Measurements from ENCODE around the gene OR56A4.

DNA sequence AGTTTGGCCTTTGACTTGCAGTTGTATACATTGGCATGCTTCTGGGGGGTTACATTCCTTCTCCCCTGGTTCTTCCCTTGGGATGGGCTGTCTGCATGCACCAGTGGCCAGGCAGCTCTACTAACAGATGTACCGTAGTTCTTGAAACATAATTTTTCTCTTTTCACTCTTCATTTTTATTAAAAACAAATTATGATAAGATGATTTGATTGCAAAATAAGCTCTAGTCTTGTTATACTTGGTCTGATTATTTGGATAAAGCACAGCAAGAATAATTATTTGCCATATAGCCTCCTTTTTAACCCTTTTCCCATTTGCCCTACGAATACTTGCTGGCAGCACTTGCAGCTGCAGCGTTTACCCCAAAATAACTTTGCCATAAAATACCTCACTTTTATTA lies 51.2 kb downstream of the OR56A4 start:
- TF ChIP-seq, protein P1, sequence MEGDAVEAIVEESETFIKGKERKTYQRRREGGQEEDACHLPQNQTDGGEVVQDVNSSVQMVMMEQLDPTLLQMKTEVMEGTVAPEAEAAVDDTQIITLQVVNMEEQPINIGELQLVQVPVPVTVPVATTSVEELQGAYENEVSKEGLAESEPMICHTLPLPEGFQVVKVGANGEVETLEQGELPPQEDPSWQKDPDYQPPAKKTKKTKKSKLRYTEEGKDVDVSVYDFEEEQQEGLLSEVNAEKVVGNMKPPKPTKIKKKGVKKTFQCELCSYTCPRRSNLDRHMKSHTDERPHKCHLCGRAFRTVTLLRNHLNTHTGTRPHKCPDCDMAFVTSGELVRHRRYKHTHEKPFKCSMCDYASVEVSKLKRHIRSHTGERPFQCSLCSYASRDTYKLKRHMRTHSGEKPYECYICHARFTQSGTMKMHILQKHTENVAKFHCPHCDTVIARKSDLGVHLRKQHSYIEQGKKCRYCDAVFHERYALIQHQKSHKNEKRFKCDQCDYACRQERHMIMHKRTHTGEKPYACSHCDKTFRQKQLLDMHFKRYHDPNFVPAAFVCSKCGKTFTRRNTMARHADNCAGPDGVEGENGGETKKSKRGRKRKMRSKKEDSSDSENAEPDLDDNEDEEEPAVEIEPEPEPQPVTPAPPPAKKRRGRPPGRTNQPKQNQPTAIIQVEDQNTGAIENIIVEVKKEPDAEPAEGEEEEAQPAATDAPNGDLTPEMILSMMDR (IDR thresholded peaks at IDR 0.05): no peak
- TF ChIP-seq POLR2A (IDR thresholded peaks at IDR 0.05): no peak

Data from right lobe of liver (tissue), 4 donors.